HEK293 (cell line): ENCODE measurements around the gene B3GLCT.

Source experiments
- CTCF ChIA-PET: fragments of 350-600 bp; formaldehyde crosslinking; extraction: SDS; loops from one replicate; lab custom pipeline; 2021; ENCODE audit warnings: antibody characterized with exemption; lab: Yijun Ruan, JAX
- POLR2A ChIA-PET: fragments of 300-600 bp; formaldehyde crosslinking; extraction: SDS; loops from one replicate; lab custom pipeline; 2020; ENCODE audit warnings: antibody characterized with exemption, inconsistent platforms; lab: Yijun Ruan, JAX
- H3K27ac ChIP-seq: fragments of 200-500 bp; sonication (Bioruptor generic); 2 replicates; pipeline ENCODE4 v1.5.1; 2014; ENCODE audit warnings: low read depth, low read length, control low read depth, inconsistent platforms; ENCODE audit errors: extremely low read depth
- H3K36me3 ChIP-seq, 2 experiments: fragments of 200-500 bp in 1 of 2; sonication (Bioruptor generic) in 1 of 2; 1 replicate in 1 of 2; 2 replicates in 1 of 2; pipeline ENCODE4 v1.5.1; 2014 to 2017; ENCODE audit warnings: inconsistent platforms in 2 of 2, low read length in 2 of 2; ENCODE audit not compliant: control insufficient read depth in 2 of 2, insufficient read depth in 1 of 2
- H3K4me1 ChIP-seq: fragments of 200-500 bp; sonication (Bioruptor generic); 2 replicates; pipeline ENCODE4 v1.5.1; 2014; ENCODE audit warnings: mild to moderate bottlenecking, low read length, inconsistent platforms; ENCODE audit not compliant: control insufficient read depth, insufficient read depth
- H3K4me3 ChIP-seq: 2 replicates; pipeline ENCODE4 v1.5.1; 2011; ENCODE audit warnings: low read depth, mild to moderate bottlenecking, control low read depth, low read length, moderate library complexity
- H3K9me3 ChIP-seq: fragments of 200-500 bp; sonication (Bioruptor generic); 2 replicates; pipeline ENCODE4 v1.5.1; 2014; ENCODE audit warnings: low read depth, low read length, inconsistent platforms; ENCODE audit not compliant: control insufficient read depth, insufficient read depth
- GLI2 ChIP-seq: fragments of 450-650 bp; formaldehyde crosslinking; IDR thresholded peaks from 2 replicates; pipeline ENCODE4; 2017; ENCODE audit warnings: missing biosample characterization, missing genetic modification characterization, low read depth, borderline replicate concordance
- GLI4 ChIP-seq: fragments of 450-650 bp; formaldehyde crosslinking; IDR thresholded peaks from 2 replicates; pipeline ENCODE4 v1.5.1; 2016; ENCODE audit warnings: missing biosample characterization, missing genetic modification characterization
- TRIM28 ChIP-seq: IDR thresholded peaks from 2 replicates; pipeline ENCODE4 v1.6.1; 2011; ENCODE audit warnings: low read length, control low read depth, borderline replicate concordance
- ZFHX2 ChIP-seq: fragments of 450-650 bp; formaldehyde crosslinking; conservative IDR thresholded peaks from 2 replicates; pipeline ENCODE4 v1.5.1; 2016; ENCODE audit warnings: missing biosample characterization, missing genetic modification characterization
- ZFP41 ChIP-seq: fragments of 450-650 bp; formaldehyde crosslinking; IDR thresholded peaks from 2 replicates; pipeline ENCODE4 v1.5.1; 2016; ENCODE audit warnings: missing biosample characterization, missing genetic modification characterization, borderline replicate concordance
- ZNF112 ChIP-seq: fragments of 450-650 bp; formaldehyde crosslinking; IDR thresholded peaks from 2 replicates; pipeline ENCODE4 v1.5.0; 2017; ENCODE audit warnings: missing biosample characterization, missing genetic modification characterization
- ZNF140 ChIP-seq: fragments of 450-650 bp; formaldehyde crosslinking; IDR thresholded peaks from 2 replicates; pipeline ENCODE4 v1.5.1; 2016; ENCODE audit warnings: missing biosample characterization, missing genetic modification characterization
- ZNF16 ChIP-seq: fragments of 450-650 bp; formaldehyde crosslinking; IDR thresholded peaks from 2 replicates; pipeline ENCODE4 v1.5.1; 2016; ENCODE audit warnings: low read depth, missing biosample characterization, missing genetic modification characterization
- ZNF2 ChIP-seq: fragments of 450-650 bp; formaldehyde crosslinking; IDR thresholded peaks from 2 replicates; pipeline ENCODE4 v1.5.1; 2016; ENCODE audit warnings: missing biosample characterization, missing genetic modification characterization
- ZNF223 ChIP-seq: fragments of 450-650 bp; formaldehyde crosslinking; IDR thresholded peaks from 2 replicates; pipeline ENCODE4 v1.5.1; 2016; ENCODE audit warnings: missing biosample characterization, missing genetic modification characterization
- ZNF548 ChIP-seq: fragments of 450-650 bp; formaldehyde crosslinking; IDR thresholded peaks from 2 replicates; pipeline ENCODE4 v1.5.1; 2016; ENCODE audit warnings: missing biosample characterization, missing genetic modification characterization
- ZNF549 ChIP-seq: fragments of 450-650 bp; IDR thresholded peaks from 2 replicates; pipeline ENCODE4 v1.5.1; 2018; ENCODE audit warnings: missing biosample characterization, missing genetic modification characterization, mild to moderate bottlenecking, inconsistent platforms, moderate library complexity
- ZNF664 ChIP-seq: fragments of 450-650 bp; formaldehyde crosslinking; IDR thresholded peaks from 2 replicates; pipeline ENCODE4 v1.5.1; 2016; ENCODE audit warnings: missing biosample characterization, missing genetic modification characterization
- ZNF677 ChIP-seq: fragments of 450-650 bp; IDR thresholded peaks from 2 replicates; pipeline ENCODE4 v1.5.0; 2018; ENCODE audit warnings: missing biosample characterization, mild to moderate bottlenecking, missing genetic modification characterization, moderate library complexity
- TF ChIP-seq, protein P1 (sequence below): fragments of 450-650 bp; formaldehyde crosslinking; conservative IDR thresholded peaks from 2 replicates; pipeline ENCODE4 v1.5.1; 2016; ENCODE audit warnings: low read depth, missing biosample characterization, missing genetic modification characterization
- TF ChIP-seq, protein P2 (sequence below): fragments of 450-650 bp; formaldehyde crosslinking; IDR thresholded peaks from 2 replicates; pipeline ENCODE4; 2016; ENCODE audit warnings: missing biosample characterization, missing genetic modification characterization
- TF ChIP-seq, protein P3 (sequence below): IDR thresholded peaks from 2 replicates; pipeline ENCODE4 v1.6.1; 2011; ENCODE audit warnings: mild to moderate bottlenecking, low read depth, low read length, borderline replicate concordance
- TF ChIP-seq, protein P4 (sequence below): fragments of 450-650 bp; formaldehyde crosslinking; optimal IDR thresholded peaks from 2 replicates; pipeline ENCODE3; 2016; ENCODE audit warnings: missing biosample characterization, mild to moderate bottlenecking, missing genetic modification characterization
- TF ChIP-seq, protein P5 (sequence below): fragments of 450-650 bp; formaldehyde crosslinking; IDR thresholded peaks from 2 replicates; pipeline ENCODE4 v1.5.1; 2016; ENCODE audit warnings: missing biosample characterization, missing genetic modification characterization
- TF ChIP-seq, protein P6 (sequence below): fragments of 450-650 bp; formaldehyde crosslinking; IDR thresholded peaks from 2 replicates; pipeline ENCODE4 v1.5.1; 2016; ENCODE audit warnings: missing biosample characterization, missing genetic modification characterization

B3GLCT gene

DNA sequence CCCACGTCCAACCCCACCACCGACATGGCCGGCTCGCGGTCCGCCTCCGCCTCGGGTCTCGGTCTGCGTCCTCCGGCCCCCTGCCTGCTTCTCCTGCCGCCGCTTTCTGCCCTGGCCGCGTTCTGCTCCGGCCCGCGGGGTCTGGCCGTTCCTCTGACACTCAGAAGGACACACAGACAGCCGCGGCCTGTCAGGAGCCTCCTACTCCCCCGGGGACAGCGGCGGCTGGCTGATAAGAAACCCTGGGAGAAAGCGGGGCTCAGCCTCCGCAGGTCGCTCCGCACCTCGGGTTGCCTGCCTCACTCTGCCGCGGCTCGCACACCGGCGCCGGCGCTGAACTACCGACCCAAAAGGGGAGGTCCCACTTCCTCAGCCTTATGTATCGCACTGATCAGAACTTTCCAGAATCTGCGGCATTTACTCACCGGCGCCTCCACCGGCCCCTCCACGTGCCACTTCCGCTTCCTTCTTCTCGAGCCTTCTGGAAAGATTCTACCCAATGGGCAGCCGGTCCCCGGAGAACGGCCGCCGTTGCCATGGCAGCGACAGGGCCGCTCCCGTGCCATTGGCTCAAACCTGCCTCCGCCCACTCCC is 38.1 kb upstream of the B3GLCT start, which contains the start of gene HSPH1 (continued):
- TF ChIP-seq, protein P1, sequence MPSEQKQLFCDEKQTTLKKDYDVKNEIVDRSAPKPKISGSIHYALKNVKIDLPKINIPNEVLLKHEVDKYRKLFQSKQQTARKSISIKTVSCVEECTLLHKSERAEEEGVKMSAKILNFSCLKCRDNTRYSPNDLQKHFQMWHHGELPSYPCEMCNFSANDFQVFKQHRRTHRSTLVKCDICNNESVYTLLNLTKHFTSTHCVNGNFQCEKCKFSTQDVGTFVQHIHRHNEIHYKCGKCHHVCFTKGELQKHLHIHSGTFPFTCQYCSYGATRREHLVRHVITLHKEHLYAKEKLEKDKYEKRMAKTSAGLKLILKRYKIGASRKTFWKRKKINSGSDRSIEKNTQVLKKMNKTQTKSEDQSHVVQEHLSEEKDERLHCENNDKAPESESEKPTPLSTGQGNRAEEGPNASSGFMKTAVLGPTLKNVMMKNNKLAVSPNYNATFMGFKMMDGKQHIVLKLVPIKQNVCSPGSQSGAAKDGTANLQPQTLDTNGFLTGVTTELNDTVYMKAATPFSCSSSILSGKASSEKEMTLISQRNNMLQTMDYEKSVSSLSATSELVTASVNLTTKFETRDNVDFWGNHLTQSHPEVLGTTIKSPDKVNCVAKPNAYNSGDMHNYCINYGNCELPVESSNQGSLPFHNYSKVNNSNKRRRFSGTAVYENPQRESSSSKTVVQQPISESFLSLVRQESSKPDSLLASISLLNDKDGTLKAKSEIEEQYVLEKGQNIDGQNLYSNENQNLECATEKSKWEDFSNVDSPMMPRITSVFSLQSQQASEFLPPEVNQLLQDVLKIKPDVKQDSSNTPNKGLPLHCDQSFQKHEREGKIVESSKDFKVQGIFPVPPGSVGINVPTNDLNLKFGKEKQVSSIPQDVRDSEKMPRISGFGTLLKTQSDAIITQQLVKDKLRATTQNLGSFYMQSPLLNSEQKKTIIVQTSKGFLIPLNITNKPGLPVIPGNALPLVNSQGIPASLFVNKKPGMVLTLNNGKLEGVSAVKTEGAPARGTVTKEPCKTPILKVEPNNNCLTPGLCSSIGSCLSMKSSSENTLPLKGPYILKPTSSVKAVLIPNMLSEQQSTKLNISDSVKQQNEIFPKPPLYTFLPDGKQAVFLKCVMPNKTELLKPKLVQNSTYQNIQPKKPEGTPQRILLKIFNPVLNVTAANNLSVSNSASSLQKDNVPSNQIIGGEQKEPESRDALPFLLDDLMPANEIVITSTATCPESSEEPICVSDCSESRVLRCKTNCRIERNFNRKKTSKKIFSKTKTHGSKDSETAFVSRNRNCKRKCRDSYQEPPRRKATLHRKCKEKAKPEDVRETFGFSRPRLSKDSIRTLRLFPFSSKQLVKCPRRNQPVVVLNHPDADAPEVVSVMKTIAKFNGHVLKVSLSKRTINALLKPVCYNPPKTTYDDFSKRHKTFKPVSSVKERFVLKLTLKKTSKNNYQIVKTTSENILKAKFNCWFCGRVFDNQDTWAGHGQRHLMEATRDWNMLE = peak; percentile 56; the same call in 1 of the 2 replicates
- TF ChIP-seq, protein P2, sequence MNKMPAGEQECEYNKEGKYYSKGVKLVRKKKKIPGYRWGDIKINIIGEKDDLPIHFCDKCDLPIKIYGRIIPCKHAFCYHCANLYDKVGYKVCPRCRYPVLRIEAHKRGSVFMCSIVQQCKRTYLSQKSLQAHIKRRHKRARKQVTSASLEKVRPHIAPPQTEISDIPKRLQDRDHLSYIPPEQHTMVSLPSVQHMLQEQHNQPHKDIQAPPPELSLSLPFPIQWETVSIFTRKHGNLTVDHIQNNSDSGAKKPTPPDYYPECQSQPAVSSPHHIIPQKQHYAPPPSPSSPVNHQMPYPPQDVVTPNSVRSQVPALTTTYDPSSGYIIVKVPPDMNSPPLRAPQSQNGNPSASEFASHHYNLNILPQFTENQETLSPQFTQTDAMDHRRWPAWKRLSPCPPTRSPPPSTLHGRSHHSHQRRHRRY = no peak

DNA sequence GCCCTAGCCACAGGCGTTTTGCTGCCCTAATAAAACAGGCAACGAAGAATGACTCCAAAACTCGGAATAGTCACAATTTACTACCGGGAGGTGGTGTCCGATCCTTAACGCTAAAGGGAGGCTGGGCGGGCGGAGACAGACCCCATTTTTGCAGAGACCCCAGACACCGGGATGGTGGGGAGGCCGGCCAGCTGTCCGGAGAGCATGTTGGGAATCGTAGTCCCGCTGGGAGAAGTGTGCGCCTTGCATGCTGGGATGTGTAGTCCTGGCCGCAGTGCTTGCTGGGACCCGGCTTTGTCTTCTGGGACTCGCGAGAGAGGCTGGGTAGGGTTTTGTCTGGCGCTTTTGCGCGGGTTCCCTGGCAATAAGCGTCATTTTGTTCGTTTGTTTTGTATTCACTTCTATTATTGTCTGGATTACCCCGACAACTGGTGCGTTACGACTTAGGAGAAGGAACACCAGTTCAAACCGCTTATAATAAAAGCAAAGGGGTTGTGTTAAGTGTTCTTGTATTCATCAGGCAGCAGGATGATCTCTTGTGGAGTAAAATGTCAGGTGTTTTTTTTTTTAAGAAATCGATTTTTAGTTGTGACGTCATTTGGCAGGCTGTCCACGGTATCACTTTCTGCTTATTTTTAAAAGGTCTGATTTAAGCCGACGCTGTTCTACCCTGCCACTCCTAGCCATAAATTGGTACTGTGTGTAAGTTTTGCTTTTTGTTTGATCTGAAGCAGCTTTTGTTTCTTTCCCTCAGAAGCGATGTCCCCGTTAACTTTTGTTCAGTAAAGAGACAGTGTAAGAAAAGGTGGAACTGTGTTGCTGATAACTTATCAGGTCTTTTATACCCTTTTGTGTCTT is 37.4 kb upstream of the B3GLCT start:
- POLR2A ChIA-PET = no interaction called here
- Histone ChIP-seq H3K27ac (peak overlapping the region; percentile 71), H3K9me3 (no peaks in the 10 kb centered on the region), H3K36me3 (peaks cover 1 to 11% of the 10 kb centered on the region in 2 experiments; a peak in 2 of 3 replicates), H3K4me3 (peak overlapping the region; percentile 73), H3K4me1 (no peaks in the 10 kb centered on the region)
- CTCF ChIA-PET = interaction anchor here (0.6 kb wide), 1 partner anchor 22 kb away, joined by 4 read pairs; no protein-coding TSS in a partner anchor
- TF ChIP-seq GLI4 (tag by site-specific recombination) (no peak), ZNF2 (peak; percentile 77), ZNF664 (tag by site-specific recombination) (no peak), ZFP41 (tag by site-specific recombination) (no peak), ZNF16 (no peak), ZNF112 (no peak), ZNF677 (tag by site-specific recombination) (no peak), ZNF223 (no peak), ZFHX2 (peak; percentile 47), GLI2 (no peak), TRIM28 (no peak), ZNF140 (tag by site-specific recombination) (no peak), ZNF549 (tag by site-specific recombination) (no peak), ZNF548 (no peak)
- TF ChIP-seq, protein P3, sequence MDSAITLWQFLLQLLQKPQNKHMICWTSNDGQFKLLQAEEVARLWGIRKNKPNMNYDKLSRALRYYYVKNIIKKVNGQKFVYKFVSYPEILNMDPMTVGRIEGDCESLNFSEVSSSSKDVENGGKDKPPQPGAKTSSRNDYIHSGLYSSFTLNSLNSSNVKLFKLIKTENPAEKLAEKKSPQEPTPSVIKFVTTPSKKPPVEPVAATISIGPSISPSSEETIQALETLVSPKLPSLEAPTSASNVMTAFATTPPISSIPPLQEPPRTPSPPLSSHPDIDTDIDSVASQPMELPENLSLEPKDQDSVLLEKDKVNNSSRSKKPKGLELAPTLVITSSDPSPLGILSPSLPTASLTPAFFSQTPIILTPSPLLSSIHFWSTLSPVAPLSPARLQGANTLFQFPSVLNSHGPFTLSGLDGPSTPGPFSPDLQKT = no peak; the same call in 1 of the 2 replicates
- TF ChIP-seq, protein P2 = no peak
- TF ChIP-seq, protein P4, sequence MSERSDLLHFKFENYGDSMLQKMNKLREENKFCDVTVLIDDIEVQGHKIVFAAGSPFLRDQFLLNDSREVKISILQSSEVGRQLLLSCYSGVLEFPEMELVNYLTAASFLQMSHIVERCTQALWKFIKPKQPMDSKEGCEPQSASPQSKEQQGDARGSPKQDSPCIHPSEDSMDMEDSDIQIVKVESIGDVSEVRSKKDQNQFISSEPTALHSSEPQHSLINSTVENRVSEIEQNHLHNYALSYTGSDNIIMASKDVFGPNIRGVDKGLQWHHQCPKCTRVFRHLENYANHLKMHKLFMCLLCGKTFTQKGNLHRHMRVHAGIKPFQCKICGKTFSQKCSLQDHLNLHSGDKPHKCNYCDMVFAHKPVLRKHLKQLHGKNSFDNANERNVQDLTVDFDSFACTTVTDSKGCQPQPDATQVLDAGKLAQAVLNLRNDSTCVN = peak; percentile 8
- TF ChIP-seq, protein P5, sequence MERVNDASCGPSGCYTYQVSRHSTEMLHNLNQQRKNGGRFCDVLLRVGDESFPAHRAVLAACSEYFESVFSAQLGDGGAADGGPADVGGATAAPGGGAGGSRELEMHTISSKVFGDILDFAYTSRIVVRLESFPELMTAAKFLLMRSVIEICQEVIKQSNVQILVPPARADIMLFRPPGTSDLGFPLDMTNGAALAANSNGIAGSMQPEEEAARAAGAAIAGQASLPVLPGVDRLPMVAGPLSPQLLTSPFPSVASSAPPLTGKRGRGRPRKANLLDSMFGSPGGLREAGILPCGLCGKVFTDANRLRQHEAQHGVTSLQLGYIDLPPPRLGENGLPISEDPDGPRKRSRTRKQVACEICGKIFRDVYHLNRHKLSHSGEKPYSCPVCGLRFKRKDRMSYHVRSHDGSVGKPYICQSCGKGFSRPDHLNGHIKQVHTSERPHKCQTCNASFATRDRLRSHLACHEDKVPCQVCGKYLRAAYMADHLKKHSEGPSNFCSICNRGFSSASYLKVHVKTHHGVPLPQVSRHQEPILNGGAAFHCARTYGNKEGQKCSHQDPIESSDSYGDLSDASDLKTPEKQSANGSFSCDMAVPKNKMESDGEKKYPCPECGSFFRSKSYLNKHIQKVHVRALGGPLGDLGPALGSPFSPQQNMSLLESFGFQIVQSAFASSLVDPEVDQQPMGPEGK = no peak
- TF ChIP-seq, protein P6, sequence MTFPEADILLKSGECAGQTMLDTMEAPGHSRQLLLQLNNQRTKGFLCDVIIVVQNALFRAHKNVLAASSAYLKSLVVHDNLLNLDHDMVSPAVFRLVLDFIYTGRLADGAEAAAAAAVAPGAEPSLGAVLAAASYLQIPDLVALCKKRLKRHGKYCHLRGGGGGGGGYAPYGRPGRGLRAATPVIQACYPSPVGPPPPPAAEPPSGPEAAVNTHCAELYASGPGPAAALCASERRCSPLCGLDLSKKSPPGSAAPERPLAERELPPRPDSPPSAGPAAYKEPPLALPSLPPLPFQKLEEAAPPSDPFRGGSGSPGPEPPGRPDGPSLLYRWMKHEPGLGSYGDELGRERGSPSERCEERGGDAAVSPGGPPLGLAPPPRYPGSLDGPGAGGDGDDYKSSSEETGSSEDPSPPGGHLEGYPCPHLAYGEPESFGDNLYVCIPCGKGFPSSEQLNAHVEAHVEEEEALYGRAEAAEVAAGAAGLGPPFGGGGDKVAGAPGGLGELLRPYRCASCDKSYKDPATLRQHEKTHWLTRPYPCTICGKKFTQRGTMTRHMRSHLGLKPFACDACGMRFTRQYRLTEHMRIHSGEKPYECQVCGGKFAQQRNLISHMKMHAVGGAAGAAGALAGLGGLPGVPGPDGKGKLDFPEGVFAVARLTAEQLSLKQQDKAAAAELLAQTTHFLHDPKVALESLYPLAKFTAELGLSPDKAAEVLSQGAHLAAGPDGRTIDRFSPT = no peak
